Caco-2 (cell line): ENCODE data around the gene UXS1. TPM values are rescaled to one million over a fixed set of nuclear protein-coding genes. Genes with fewer than 3 reads are reported as not detected.

Source experiments
- BruUV-seq: library from RNA; stranded (reverse); fragments of 400-500 nt; replicated peaks from 2 replicates; lab custom pipeline; 2021; lab: Mats Ljungman, UMichigan
- CTCF ChIA-PET: fragments of 300-600 bp; sonication (Branson Sonifier 250); formaldehyde crosslinking; loops from one replicate; lab custom pipeline; 2022; ENCODE audit warnings: antibody characterized with exemption; lab: Charles Lee
- POLR2A ChIA-PET: fragments of 300-600 bp; sonication (Branson Sonifier 250); formaldehyde crosslinking; loops from one replicate; lab custom pipeline; 2022; ENCODE audit warnings: antibody characterized with exemption; lab: Charles Lee
- DNase-seq, 2 experiments: peaks; one replicate each; pipeline versions ENCODE4 v3.0.0 to v3.0.0-alpha.2; 2020 to 2022
- H3K27me3 ChIP-seq: replicated peaks from 2 replicates; pipeline ENCODE4 v1.6.0; 2011; ENCODE audit warnings: low read length; ENCODE audit not compliant: control insufficient read depth, insufficient read depth
- H3K36me3 ChIP-seq: 2 replicates; pipeline ENCODE4 v1.5.1; 2011; ENCODE audit warnings: low read length; ENCODE audit not compliant: control insufficient read depth, insufficient read depth
- H3K4me1 ChIP-seq: fragments of 250-450 bp; sonication (Bioruptor Pico); 2 replicates; pipeline ENCODE4 v1.5.1; 2020; ENCODE audit warnings: mild to moderate bottlenecking
- H3K4me3 ChIP-seq: 2 replicates; pipeline ENCODE4 v1.5.1; 2011; ENCODE audit warnings: low read depth, mild to moderate bottlenecking, control low read depth, low read length
- H3K9me3 ChIP-seq: fragments of 250-450 bp; sonication (Bioruptor Pico); 2 replicates; pipeline ENCODE4 v1.5.1; 2020; ENCODE audit warnings: mild to moderate bottlenecking, moderate library complexity
- H3K27ac Mint-ChIP-seq: one replicate; pipeline ENCODE4 v1.8.0; 2022; ENCODE audit warnings: mixed read lengths; ENCODE audit not compliant: unreplicated experiment
- H3K27me3 Mint-ChIP-seq: one replicate; pipeline ENCODE4 v1.8.0; 2022; ENCODE audit warnings: mixed read lengths; ENCODE audit not compliant: insufficient read depth, unreplicated experiment
- H3K36me3 Mint-ChIP-seq: one replicate; pipeline ENCODE4 v1.8.0; 2022; ENCODE audit warnings: mild to moderate bottlenecking, mixed read lengths; ENCODE audit not compliant: insufficient read depth, unreplicated experiment
- H3K4me1 Mint-ChIP-seq: one replicate; pipeline ENCODE4 v1.8.0; 2022; ENCODE audit warnings: low read depth, mixed read lengths; ENCODE audit not compliant: unreplicated experiment
- H3K4me3 Mint-ChIP-seq: one replicate; pipeline ENCODE4 v1.8.0; 2022; ENCODE audit warnings: mild to moderate bottlenecking, moderate library complexity, mixed read lengths; ENCODE audit not compliant: unreplicated experiment
- H3K9me3 Mint-ChIP-seq: one replicate; pipeline ENCODE4 v1.8.0; 2022; ENCODE audit warnings: mixed read lengths; ENCODE audit not compliant: unreplicated experiment
- CTCF ChIP-seq, 2 experiments: fragments of 200-600 bp in 1 of 2; IDR thresholded peaks; 1 replicate in 1 of 2; 2 replicates in 1 of 2; pipeline versions ENCODE4 v1.5.1 to v1.8.0; 2011 to 2022; ENCODE audit warnings: antibody characterized with exemption in 1 of 2, control low read depth in 1 of 2, inconsistent platforms in 1 of 2, low read depth in 1 of 2, low read length in 1 of 2, mild to moderate bottlenecking in 1 of 2, moderate library complexity in 1 of 2; ENCODE audit not compliant: insufficient read depth in 1 of 2, severe bottlenecking in 1 of 2, unreplicated experiment in 1 of 2
- intact Hi-C: fragments of 100-400 bp; cut with micrococcal nuclease; formaldehyde crosslinking; loops from one replicate; pipeline ENCODE4 v1.10.0; 2022; ENCODE audit not compliant: unreplicated experiment
- total RNA-seq: library from RNA; stranded (reverse); gene quantifications from 2 replicates; pipeline ENCODE4 v1.2.3, GENCODE V29; 2022

Gene UXS1
- total RNA-seq, 1 experiment from 2014 or later, result 72.7 TPM

- peaks cover 18% of the 10 kb centered on the region for H3K4me1 Mint-ChIP-seq
- H3K36me3 ChIP-seq, result peaks cover 2% of the 10 kb centered on the region; the same call in 1 of the 2 replicates
- no peak for TF ChIP-seq CTCF (IDR thresholded peaks at IDR 0.05; ENCODE audit: insufficient read depth in 1 of 2, low read depth in 1 of 2, low read length in 1 of 2, severe bottlenecking in 1 of 2, unreplicated experiment in 1 of 2)
- peaks cover 35% of the 10 kb centered on the region for H3K36me3 Mint-ChIP-seq
- intact Hi-C loops, result no loop called here
- CTCF ChIA-PET, result no interaction called here
- H3K4me3 ChIP-seq, result no peak overlapping the region
- POLR2A ChIA-PET, result no interaction called here
- H3K9me3 ChIP-seq, result no peaks in the 10 kb centered on the region
- H3K4me3 Mint-ChIP-seq, result no peak overlapping the region
- peaks cover 9% of the 10 kb centered on the region; the same call in 1 of the 2 replicates for H3K4me1 ChIP-seq
- no peaks in the 10 kb centered on the region for H3K9me3 Mint-ChIP-seq
- H3K27ac Mint-ChIP-seq, result no peak overlapping the region
- BruUV-seq, result no TSS peak
- no peak for DNase-seq
- no peaks in the 10 kb centered on the region for H3K27me3 Mint-ChIP-seq
- H3K27me3 ChIP-seq, result no peaks in the 10 kb centered on the region
Measured at GRCh38 chr2:106142683-106143082, 51.4 kb downstream of the UXS1 start.

GRCh38 chr2:106140913-106141312, 53.2 kb downstream of the UXS1 start:
- no peaks in the 10 kb centered on the region for H3K9me3 ChIP-seq
- H3K36me3 ChIP-seq, result peaks cover 4% of the 10 kb centered on the region
- Mint-ChIP-seq H3K27ac (no peak overlapping the region), H3K36me3 (peaks cover 36% of the 10 kb centered on the region), H3K9me3 (no peaks in the 10 kb centered on the region), H3K4me3 (no peak overlapping the region), H3K4me1 (peaks cover 9% of the 10 kb centered on the region), H3K27me3 (no peaks in the 10 kb centered on the region)
- no peak for DNase-seq
- ChIA-PET POLR2A (no interaction called here), CTCF (no interaction called here)
- no peak for TF ChIP-seq CTCF (IDR thresholded peaks at IDR 0.05; ENCODE audit: insufficient read depth in 1 of 2, low read depth in 1 of 2, low read length in 1 of 2, severe bottlenecking in 1 of 2, unreplicated experiment in 1 of 2)
- intact Hi-C loops, result no loop called here
- H3K4me3 ChIP-seq, result no peak overlapping the region
- H3K4me1 ChIP-seq, result no peaks in the 10 kb centered on the region
- BruUV-seq, result no TSS peak
- no peaks in the 10 kb centered on the region for H3K27me3 ChIP-seq

GRCh38 chr2:106140113-106140512, 54.0 kb downstream of the UXS1 start:
- peaks cover 9% of the 10 kb centered on the region for H3K4me1 Mint-ChIP-seq
- H3K27ac Mint-ChIP-seq, result no peak overlapping the region
- Histone ChIP-seq H3K9me3 (no peaks in the 10 kb centered on the region), H3K4me1 (no peaks in the 10 kb centered on the region), H3K27me3 (no peaks in the 10 kb centered on the region), H3K36me3 (peaks cover 4% of the 10 kb centered on the region), H3K4me3 (no peak overlapping the region)
- TF ChIP-seq CTCF (IDR thresholded peaks at IDR 0.05; ENCODE audit: insufficient read depth in 1 of 2, low read depth in 1 of 2, low read length in 1 of 2, severe bottlenecking in 1 of 2, unreplicated experiment in 1 of 2), result no peak
- no peak for DNase-seq
- intact Hi-C loops, result no loop called here
- peaks cover 32% of the 10 kb centered on the region for H3K36me3 Mint-ChIP-seq
- H3K27me3 Mint-ChIP-seq, result no peaks in the 10 kb centered on the region
- BruUV-seq, result no TSS peak
- ChIA-PET CTCF (no interaction called here), POLR2A (no interaction called here)
- no peak overlapping the region for H3K4me3 Mint-ChIP-seq
- H3K9me3 Mint-ChIP-seq, result no peaks in the 10 kb centered on the region
